NB4 (cell line): ENCODE measurements around the gene SKAP2.

Source experiments
- CTCF ChIP-seq: IDR thresholded peaks from one replicate; pipeline ENCODE4 v1.5.1; 2012; ENCODE audit warnings: low read depth, low read length
- MYC ChIP-seq: IDR thresholded peaks from 2 replicates; pipeline ENCODE4 v1.6.1; 2011; ENCODE audit warnings: low read depth, low read length
- POLR2A ChIP-seq: IDR thresholded peaks from 2 replicates; pipeline ENCODE4 v1.6.1; 2011; ENCODE audit warnings: mild to moderate bottlenecking; ENCODE audit not compliant: insufficient read length; ENCODE audit errors: extremely low read depth
- TF ChIP-seq, protein P1 (sequence below): IDR thresholded peaks from 2 replicates; pipeline ENCODE4 v1.6.1; 2011; ENCODE audit warnings: low read depth, low read length

- TF ChIP-seq CTCF (no peak), MYC (no peak), POLR2A (no peak)
- TF ChIP-seq, protein P1, sequence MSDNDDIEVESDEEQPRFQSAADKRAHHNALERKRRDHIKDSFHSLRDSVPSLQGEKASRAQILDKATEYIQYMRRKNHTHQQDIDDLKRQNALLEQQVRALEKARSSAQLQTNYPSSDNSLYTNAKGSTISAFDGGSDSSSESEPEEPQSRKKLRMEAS, result no peak
Observed at GRCh38 chr7:26865094-26865388, 651 bp upstream of the SKAP2 start.
